ENCODE measurements around the gene POU2F2. TPM values are rescaled to one million over a fixed set of nuclear protein-coding genes. Genes with fewer than 3 reads are reported as not detected.

Gene POU2F2
- total RNA-seq, 1 donor from 2014 or later: 6.1 TPM

DNA sequence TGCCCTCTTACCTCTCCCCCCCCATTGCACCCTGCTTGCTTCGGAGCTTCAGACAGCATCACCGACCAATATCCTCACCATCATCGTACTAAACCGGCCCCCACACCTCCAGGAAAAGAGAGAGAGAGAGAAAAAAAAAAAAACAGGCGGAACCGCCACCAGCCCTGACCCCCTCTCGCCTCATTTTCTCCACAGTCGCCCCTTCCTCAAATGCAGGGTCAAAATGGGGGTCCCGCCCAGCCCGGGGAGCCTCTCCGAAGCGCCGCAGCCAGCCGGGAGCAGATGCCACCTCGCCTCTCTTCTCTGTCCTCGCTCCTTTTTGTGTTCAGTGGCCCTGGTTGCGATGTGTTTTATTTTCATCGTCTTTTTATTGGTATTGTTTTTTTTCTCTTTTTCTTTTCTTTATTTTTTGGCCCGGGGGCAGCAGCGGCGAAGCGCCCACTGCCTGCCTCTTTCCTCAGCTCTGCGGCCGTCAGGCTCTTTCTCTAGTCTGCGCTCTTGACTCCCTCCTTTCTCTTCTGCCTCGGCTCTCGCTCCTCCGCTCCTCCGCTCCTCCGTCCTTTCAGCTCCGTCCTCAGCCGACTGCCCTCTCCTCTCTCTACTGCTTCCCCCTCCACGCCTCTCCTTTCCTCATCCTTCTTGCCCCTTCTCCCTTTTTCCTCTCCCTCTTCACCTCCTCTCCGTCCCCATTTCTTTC is 43.9 kb upstream of the POU2F2 start:
- no peaks in the 10 kb centered on the region for H3K9me3 ChIP-seq
- ATAC-seq: no peak
- intact Hi-C loops (cut with DNase I): no loop called here
- peak overlapping the region; percentile 42 for H3K4me3 ChIP-seq
- no peaks in the 10 kb centered on the region for H3K36me3 ChIP-seq
- TF ChIP-seq, protein P1, sequence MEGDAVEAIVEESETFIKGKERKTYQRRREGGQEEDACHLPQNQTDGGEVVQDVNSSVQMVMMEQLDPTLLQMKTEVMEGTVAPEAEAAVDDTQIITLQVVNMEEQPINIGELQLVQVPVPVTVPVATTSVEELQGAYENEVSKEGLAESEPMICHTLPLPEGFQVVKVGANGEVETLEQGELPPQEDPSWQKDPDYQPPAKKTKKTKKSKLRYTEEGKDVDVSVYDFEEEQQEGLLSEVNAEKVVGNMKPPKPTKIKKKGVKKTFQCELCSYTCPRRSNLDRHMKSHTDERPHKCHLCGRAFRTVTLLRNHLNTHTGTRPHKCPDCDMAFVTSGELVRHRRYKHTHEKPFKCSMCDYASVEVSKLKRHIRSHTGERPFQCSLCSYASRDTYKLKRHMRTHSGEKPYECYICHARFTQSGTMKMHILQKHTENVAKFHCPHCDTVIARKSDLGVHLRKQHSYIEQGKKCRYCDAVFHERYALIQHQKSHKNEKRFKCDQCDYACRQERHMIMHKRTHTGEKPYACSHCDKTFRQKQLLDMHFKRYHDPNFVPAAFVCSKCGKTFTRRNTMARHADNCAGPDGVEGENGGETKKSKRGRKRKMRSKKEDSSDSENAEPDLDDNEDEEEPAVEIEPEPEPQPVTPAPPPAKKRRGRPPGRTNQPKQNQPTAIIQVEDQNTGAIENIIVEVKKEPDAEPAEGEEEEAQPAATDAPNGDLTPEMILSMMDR (IDR thresholded peaks at IDR 0.05): no peak
- no peaks in the 10 kb centered on the region for H3K4me1 ChIP-seq
- peaks cover 66% of the 10 kb centered on the region for H3K27me3 ChIP-seq
- H3K27ac ChIP-seq: no peak overlapping the region
- no peak for DNase-seq

DNA sequence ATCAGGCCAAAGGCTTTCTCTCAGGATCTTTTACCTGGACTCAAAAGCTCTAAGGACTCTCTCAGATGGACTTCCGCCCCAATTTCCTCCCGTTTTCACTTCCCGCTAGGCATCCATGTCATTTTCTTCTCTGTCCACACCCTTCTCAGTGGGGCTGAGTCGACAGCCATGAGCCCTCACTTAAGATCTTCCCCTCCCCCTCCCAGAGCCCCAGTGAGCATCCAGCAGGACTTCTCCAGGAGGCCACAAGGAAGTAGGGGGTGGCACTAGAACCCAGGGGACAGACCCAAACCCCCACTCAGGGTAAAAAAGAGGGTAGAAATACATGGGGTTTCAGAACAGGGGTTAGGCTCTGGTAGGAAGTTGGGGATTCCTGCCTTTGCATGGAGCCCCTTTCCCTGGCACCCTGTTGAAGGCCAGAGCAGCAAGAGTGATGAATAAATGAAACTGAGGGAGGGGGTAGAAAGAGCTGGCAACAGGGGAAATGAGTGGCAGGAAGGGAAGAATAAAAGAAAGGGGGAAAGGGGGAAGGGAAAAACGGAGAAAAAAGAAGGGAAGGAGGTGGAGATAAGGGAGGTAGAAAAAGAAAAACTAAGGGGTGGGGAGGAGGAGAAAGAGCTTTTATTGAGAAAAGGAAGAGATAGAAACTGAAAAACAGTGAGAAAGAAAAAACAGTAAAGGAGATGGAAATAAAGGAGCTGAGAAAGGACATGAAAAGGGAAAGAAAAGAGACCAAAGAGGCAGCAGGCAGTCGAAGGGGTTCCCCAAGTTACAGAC is 42.9 kb upstream of the POU2F2 start:
- TF ChIP-seq, protein P1 (IDR thresholded peaks at IDR 0.05): no peak
- ATAC-seq (no peak), DNase-seq (no peak)
- intact Hi-C loops (cut with DNase I): no loop called here
- no peaks in the 10 kb centered on the region for H3K9me3 ChIP-seq
- H3K27me3 ChIP-seq: peaks cover 57% of the 10 kb centered on the region
- H3K4me1 ChIP-seq: no peaks in the 10 kb centered on the region
- H3K36me3 ChIP-seq: no peaks in the 10 kb centered on the region
- H3K27ac ChIP-seq: no peak overlapping the region
- H3K4me3 ChIP-seq: no peak overlapping the region

DNA sequence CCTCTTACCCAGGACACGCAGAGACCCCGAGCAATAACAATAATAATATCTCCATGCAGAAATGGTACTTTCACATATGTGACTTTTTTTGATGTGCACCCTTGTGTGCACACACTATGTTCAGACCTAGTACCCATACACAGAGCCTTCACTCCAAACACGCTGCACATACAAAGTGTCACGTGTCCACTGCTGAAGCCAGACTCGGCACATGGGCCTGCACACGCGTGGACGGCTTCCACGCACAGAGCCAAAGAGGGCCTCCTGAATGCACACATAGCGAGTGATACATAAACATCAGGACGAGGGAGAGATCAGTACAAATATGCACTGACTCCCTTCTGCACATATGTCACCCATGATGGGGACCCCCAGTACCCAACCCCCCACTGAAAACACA is 41.9 kb upstream of the POU2F2 start:
- H3K4me1 ChIP-seq: no peaks in the 10 kb centered on the region
- intact Hi-C loops (cut with DNase I): no loop called here
- no peaks in the 10 kb centered on the region for H3K36me3 ChIP-seq
- H3K27ac ChIP-seq: no peak overlapping the region
- TF ChIP-seq, protein P1 (IDR thresholded peaks at IDR 0.05): no peak
- no peaks in the 10 kb centered on the region for H3K9me3 ChIP-seq
- H3K4me3 ChIP-seq: no peak overlapping the region
- ATAC-seq: no peak
- no peak for DNase-seq
- peaks cover 47% of the 10 kb centered on the region for H3K27me3 ChIP-seq

DNA sequence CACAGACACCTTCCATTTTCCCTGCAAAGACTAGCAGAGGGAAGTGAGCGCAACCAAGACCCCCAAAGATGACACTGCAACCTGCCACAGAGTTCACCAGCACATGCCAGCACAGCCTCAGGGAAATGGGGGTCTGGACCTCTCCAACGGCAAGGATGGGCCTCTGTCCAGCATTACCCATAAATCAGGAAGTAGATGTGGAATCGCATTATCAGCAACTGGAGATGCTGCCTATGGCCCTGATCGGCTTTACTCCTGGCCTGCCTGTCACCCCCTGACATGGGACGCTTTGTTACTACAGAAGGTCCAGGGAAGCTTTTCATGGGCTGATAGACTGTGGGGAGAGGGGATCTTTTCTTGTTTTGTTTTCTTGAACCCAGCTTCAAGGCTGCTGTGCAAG is 41.4 kb upstream of the POU2F2 start:
- Histone ChIP-seq H3K27ac (no peak overlapping the region), H3K4me3 (no peak overlapping the region), H3K36me3 (no peaks in the 10 kb centered on the region), H3K9me3 (no peaks in the 10 kb centered on the region), H3K4me1 (no peaks in the 10 kb centered on the region), H3K27me3 (peaks cover 42% of the 10 kb centered on the region)
- TF ChIP-seq, protein P1 (IDR thresholded peaks at IDR 0.05): no peak
- intact Hi-C loops (cut with DNase I): no loop called here
- DNase-seq (no peak), ATAC-seq (no peak)

DNA sequence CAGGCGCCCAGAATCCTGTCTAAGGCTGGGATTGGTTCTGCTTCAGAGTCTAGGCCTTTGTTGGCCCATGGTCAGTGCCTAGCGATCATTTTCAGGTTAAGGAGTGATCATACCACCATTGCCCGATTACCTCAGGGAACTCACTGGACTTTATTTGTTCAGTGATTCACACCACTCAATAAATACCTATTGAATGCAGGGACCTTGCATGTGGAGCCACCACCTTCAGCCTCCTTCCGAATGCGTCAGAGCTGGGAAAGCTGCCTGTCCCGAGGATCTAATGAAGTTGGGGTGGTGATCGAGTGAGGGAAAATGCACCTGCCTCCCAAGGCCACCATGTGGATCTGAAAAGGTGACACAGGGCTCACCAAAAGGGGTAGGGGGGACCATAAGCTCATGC is 40.0 kb upstream of the POU2F2 start:
- no peak for ATAC-seq
- Histone ChIP-seq H3K9me3 (no peaks in the 10 kb centered on the region), H3K4me1 (no peaks in the 10 kb centered on the region), H3K4me3 (no peak overlapping the region), H3K27me3 (peaks cover 28% of the 10 kb centered on the region), H3K36me3 (no peaks in the 10 kb centered on the region), H3K27ac (no peak overlapping the region)
- DNase-seq: no peak
- TF ChIP-seq, protein P1 (IDR thresholded peaks at IDR 0.05): no peak
- intact Hi-C loops (cut with DNase I): no loop called here
